Cardiac muscle cell (in vitro differentiated cells and primary cell): ENCODE results near the gene VNN1. TPM values are rescaled to one million over a fixed set of nuclear protein-coding genes. Genes with fewer than 3 reads are reported as not detected.

ENCODE experiments used
- DNase-seq, 2 donors: peaks; one replicate each; pipeline versions ENCODE4 v3.0.0 to v3.0.0-alpha.2; 2010 to 2017; ENCODE audit warnings: low read depth in 1 of 2, low spot score in 1 of 2
- H3K27ac ChIP-seq: fragments of 200-600 bp; sonication (generic); 2 replicates; pipeline ENCODE4 v1.5.1; 2016
- H3K27me3 ChIP-seq: fragments of 200-600 bp; sonication (generic); 2 replicates; pipeline ENCODE4 v1.6.0; 2016; ENCODE audit warnings: control low read depth
- H3K36me3 ChIP-seq: fragments of 200-600 bp; sonication (generic); 2 replicates; pipeline ENCODE4 v1.5.1; 2016; ENCODE audit warnings: control low read depth
- H3K4me1 ChIP-seq: fragments of 200-600 bp; sonication (generic); 2 replicates; pipeline ENCODE4 v1.8.1; 2017; ENCODE audit warnings: low read depth, mild to moderate bottlenecking, mixed run types
- H3K4me3 ChIP-seq: fragments of 200-600 bp; sonication (generic); 2 replicates; pipeline ENCODE4 v1.5.1; 2016; ENCODE audit warnings: mild to moderate bottlenecking
- H3K9me3 ChIP-seq: fragments of 200-600 bp; sonication (generic); 2 replicates; pipeline ENCODE4 v1.5.1; 2017; ENCODE audit warnings: low read depth, mild to moderate bottlenecking, control low read depth
- polyA plus RNA-seq: library from polyadenylated mRNA; unstranded; fragments of >200 nt; fragmentation: Nextera tagmentation; extraction: Ambion mirVana; gene quantifications from 2 replicates; pipeline ENCODE4 v1.2.1, GENCODE V29; 2016
- total RNA-seq: library from RNA; depleted of rRNA; stranded (reverse); fragments of >200 nt; gene quantifications from 2 replicates; pipeline ENCODE4 v1.2.3, GENCODE V29; 2016
- TF ChIP-seq, protein P1 (sequence below): IDR thresholded peaks from 2 replicates; pipeline ENCODE4 v1.5.1; 2012; ENCODE audit warnings: low read depth, mild to moderate bottlenecking, low read length

Gene VNN1
- total and polyA plus RNA-seq, 2 experiments from 2014 or later = not detected

DNA sequence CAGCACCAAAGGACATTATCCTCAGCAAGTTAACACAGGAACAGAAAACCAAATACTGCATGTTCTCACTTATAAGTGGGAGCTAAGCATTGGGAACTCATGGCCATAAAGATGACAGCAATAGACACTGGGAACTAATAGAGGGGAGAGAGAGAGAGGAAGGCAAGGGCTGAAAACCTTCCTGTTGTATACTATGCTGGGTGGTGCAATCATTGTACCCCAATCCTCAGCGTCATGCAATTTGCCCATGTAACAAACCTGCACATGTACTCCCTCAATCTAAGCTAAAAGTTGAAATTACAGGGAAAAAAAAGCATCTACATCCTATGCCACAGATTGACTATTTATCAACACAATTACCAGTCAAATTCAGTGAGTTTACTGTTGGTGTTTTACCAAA is 20.0 kb upstream of the VNN1 start:
- H3K4me1 ChIP-seq = no peaks in the 10 kb centered on the region
- H3K27ac ChIP-seq = no peak overlapping the region
- no peaks in the 10 kb centered on the region for H3K27me3 ChIP-seq
- H3K36me3 ChIP-seq = no peaks in the 10 kb centered on the region
- TF ChIP-seq, protein P1, sequence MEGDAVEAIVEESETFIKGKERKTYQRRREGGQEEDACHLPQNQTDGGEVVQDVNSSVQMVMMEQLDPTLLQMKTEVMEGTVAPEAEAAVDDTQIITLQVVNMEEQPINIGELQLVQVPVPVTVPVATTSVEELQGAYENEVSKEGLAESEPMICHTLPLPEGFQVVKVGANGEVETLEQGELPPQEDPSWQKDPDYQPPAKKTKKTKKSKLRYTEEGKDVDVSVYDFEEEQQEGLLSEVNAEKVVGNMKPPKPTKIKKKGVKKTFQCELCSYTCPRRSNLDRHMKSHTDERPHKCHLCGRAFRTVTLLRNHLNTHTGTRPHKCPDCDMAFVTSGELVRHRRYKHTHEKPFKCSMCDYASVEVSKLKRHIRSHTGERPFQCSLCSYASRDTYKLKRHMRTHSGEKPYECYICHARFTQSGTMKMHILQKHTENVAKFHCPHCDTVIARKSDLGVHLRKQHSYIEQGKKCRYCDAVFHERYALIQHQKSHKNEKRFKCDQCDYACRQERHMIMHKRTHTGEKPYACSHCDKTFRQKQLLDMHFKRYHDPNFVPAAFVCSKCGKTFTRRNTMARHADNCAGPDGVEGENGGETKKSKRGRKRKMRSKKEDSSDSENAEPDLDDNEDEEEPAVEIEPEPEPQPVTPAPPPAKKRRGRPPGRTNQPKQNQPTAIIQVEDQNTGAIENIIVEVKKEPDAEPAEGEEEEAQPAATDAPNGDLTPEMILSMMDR = no peak
- no peaks in the 10 kb centered on the region for H3K9me3 ChIP-seq
- no peak overlapping the region for H3K4me3 ChIP-seq
- no peak for DNase-seq

DNA sequence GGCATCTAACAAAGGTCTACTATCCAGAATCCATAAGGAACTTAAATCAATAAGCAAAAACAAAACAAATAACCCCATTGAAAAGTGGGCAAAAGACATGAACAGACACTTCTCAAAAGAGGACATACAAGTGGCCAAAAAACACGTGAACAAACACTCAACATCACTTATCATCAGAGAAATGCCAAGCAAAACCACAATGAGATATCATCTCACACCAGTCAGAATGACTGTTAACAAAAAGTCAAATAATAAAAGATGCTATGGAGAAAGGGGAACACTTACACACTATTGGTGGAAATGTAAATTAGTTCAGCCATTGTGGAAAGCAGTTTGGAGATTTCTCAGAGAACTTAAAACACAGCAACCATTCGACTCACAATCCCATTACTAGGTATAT is 19.4 kb upstream of the VNN1 start:
- Histone ChIP-seq H3K27ac (no peak overlapping the region), H3K4me1 (no peaks in the 10 kb centered on the region), H3K27me3 (no peaks in the 10 kb centered on the region), H3K4me3 (no peak overlapping the region), H3K9me3 (no peaks in the 10 kb centered on the region), H3K36me3 (no peaks in the 10 kb centered on the region)
- no peak for DNase-seq
- TF ChIP-seq, protein P1 = no peak

DNA sequence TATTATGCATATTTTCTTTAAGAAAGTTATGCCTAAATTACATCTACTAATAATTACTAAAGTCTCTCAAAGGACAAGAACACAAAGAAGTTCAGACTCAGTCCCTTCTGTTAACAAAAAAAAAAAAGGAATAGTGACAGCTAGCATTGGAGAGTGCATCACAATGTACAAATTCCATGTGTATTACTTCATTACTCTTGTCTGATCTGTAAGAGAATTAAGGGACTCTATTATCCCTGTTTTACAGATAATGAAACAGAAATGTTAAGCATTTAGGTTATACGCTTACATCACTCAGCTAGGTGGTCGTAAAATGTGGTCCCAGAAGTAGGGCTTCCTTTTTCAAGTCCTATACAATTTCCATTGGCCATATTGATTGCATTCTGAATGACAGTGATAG is 17.2 kb upstream of the VNN1 start:
- Histone ChIP-seq H3K27me3 (no peaks in the 10 kb centered on the region), H3K9me3 (no peaks in the 10 kb centered on the region), H3K36me3 (no peaks in the 10 kb centered on the region), H3K4me1 (no peaks in the 10 kb centered on the region), H3K4me3 (no peak overlapping the region), H3K27ac (no peak overlapping the region)
- DNase-seq = no peak
- TF ChIP-seq, protein P1 = no peak

DNA sequence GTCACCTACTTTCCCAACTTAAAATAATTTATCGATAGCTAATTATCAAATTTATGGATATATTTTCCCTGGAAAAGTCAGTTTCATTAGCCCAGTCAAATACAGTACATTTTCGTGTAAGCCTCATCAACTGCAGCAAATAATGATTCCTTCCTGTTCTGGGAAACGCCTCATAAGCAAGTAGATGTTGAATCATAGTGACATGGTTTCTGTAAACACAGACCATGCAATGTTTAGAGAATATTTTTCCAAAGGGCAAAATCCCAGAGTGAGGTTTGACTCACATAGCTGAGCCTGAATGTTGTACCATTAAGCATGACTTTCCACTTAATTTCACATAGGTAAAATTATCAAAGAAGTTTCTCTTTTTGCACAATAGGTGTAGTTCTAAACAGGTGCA is 16.7 kb upstream of the VNN1 start:
- Histone ChIP-seq H3K27ac (no peak overlapping the region), H3K27me3 (no peaks in the 10 kb centered on the region), H3K9me3 (no peaks in the 10 kb centered on the region), H3K4me1 (no peaks in the 10 kb centered on the region), H3K4me3 (no peak overlapping the region), H3K36me3 (no peaks in the 10 kb centered on the region)
- TF ChIP-seq, protein P1 = no peak
- DNase-seq = peak in 1 of 2 donors; percentile 9

GRCh38 chr6:132728616-132729015 is 14.8 kb upstream of the VNN1 start:
- Histone ChIP-seq H3K27me3 (no peaks in the 10 kb centered on the region), H3K27ac (no peak overlapping the region), H3K4me3 (no peak overlapping the region), H3K4me1 (no peaks in the 10 kb centered on the region), H3K9me3 (no peaks in the 10 kb centered on the region), H3K36me3 (no peaks in the 10 kb centered on the region)
- TF ChIP-seq, protein P1 = no peak
- DNase-seq = no peak

GRCh38 chr6:132726608-132726975 is 12.7 kb upstream of the VNN1 start:
- Histone ChIP-seq H3K9me3 (no peaks in the 10 kb centered on the region), H3K36me3 (no peaks in the 10 kb centered on the region), H3K4me1 (no peaks in the 10 kb centered on the region), H3K27ac (no peak overlapping the region), H3K4me3 (no peak overlapping the region), H3K27me3 (no peaks in the 10 kb centered on the region)
- TF ChIP-seq, protein P1 = no peak
- no peak for DNase-seq
